Calu3 (cell line): Measurements from ENCODE around the gene TOP3A. TPM values are rescaled to one million over a fixed set of nuclear protein-coding genes. Genes with fewer than 3 reads are reported as not detected.
A peak's percentile ranks its signal among the peaks of the same experiment; 100 is the strongest.

Source experiments
- BruUV-seq: library from RNA; stranded (reverse); fragments of 400-500 nt; replicated peaks from 2 replicates; lab custom pipeline; 2021; lab: Mats Ljungman, UMichigan
- CTCF ChIA-PET: fragments of 300-600 bp; sonication (Branson Sonifier 250); formaldehyde crosslinking; loops from one replicate; lab custom pipeline; 2022; ENCODE audit warnings: antibody characterized with exemption; lab: Charles Lee
- DNase-seq: peaks from one replicate; pipeline ENCODE4 v3.0.0; 2022
- H3K27ac Mint-ChIP-seq: one replicate; pipeline ENCODE4 v1.8.0; 2022; ENCODE audit warnings: mixed read lengths; ENCODE audit not compliant: unreplicated experiment
- H3K27me3 Mint-ChIP-seq: one replicate; pipeline ENCODE4 v1.8.0; 2022; ENCODE audit warnings: mixed read lengths; ENCODE audit not compliant: unreplicated experiment
- H3K36me3 Mint-ChIP-seq: one replicate; pipeline ENCODE4 v1.8.0; 2022; ENCODE audit warnings: mild to moderate bottlenecking, moderate library complexity, mixed read lengths; ENCODE audit not compliant: insufficient read depth, unreplicated experiment
- H3K4me1 Mint-ChIP-seq: one replicate; pipeline ENCODE4 v1.8.0; 2022; ENCODE audit warnings: mild to moderate bottlenecking, low read depth, mixed read lengths; ENCODE audit not compliant: unreplicated experiment
- H3K4me3 Mint-ChIP-seq: one replicate; pipeline ENCODE4 v1.8.0; 2022; ENCODE audit warnings: mild to moderate bottlenecking, low read depth, moderate library complexity, mixed read lengths; ENCODE audit not compliant: unreplicated experiment
- H3K9me3 Mint-ChIP-seq: one replicate; pipeline ENCODE4 v1.8.0; 2022; ENCODE audit warnings: low read depth, mixed read lengths; ENCODE audit not compliant: unreplicated experiment
- CTCF ChIP-seq: fragments of 200-600 bp; IDR thresholded peaks from one replicate; pipeline ENCODE4 v1.8.0; 2022; ENCODE audit warnings: antibody characterized with exemption; ENCODE audit not compliant: unreplicated experiment
- intact Hi-C: fragments of 100-400 bp; cut with micrococcal nuclease; formaldehyde crosslinking; loops from one replicate; pipeline ENCODE4 v1.10.0; 2022; ENCODE audit not compliant: unreplicated experiment
- total RNA-seq: library from RNA; stranded (reverse); gene quantifications from 2 replicates; pipeline ENCODE4 v1.2.3, GENCODE V29; 2022

Gene TOP3A
- total RNA-seq, 1 experiment from 2014 or later, result 39.7 TPM

GRCh38 chr17:18319604-18320256, 4.9 kb upstream of the TOP3A start:
- BruUV-seq, result no TSS peak
- H3K27me3 Mint-ChIP-seq, result no peaks in the 10 kb centered on the region
- CTCF ChIA-PET, result no interaction called here
- DNase-seq, result no peak
- TF ChIP-seq CTCF, result no peak
- H3K9me3 Mint-ChIP-seq, result no peaks in the 10 kb centered on the region
- no peak overlapping the region for H3K27ac Mint-ChIP-seq
- H3K4me1 Mint-ChIP-seq, result peaks cover 8% of the 10 kb centered on the region
- intact Hi-C loops, result no loop called here
- H3K4me3 Mint-ChIP-seq, result no peak overlapping the region
- peaks cover 44% of the 10 kb centered on the region for H3K36me3 Mint-ChIP-seq

GRCh38 chr17:18318771-18319450, 4.1 kb upstream of the TOP3A start:
- H3K27ac Mint-ChIP-seq, result no peak overlapping the region
- no peak for TF ChIP-seq CTCF
- no peak for DNase-seq
- intact Hi-C loops, result no loop called here
- H3K4me3 Mint-ChIP-seq, result no peak overlapping the region
- peaks cover 8% of the 10 kb centered on the region for H3K4me1 Mint-ChIP-seq
- no peaks in the 10 kb centered on the region for H3K27me3 Mint-ChIP-seq
- H3K9me3 Mint-ChIP-seq, result no peaks in the 10 kb centered on the region
- BruUV-seq, result no TSS peak
- H3K36me3 Mint-ChIP-seq, result peaks cover 52% of the 10 kb centered on the region
- CTCF ChIA-PET, result no interaction called here

- H3K36me3 Mint-ChIP-seq, result peaks cover 50% of the 10 kb centered on the region
- no peak overlapping the region for H3K27ac Mint-ChIP-seq
- TF ChIP-seq CTCF, result no peak
- no peaks in the 10 kb centered on the region for H3K9me3 Mint-ChIP-seq
- H3K4me3 Mint-ChIP-seq, result no peak overlapping the region
- intact Hi-C loops, result no loop called here
- no TSS peak for BruUV-seq
- H3K27me3 Mint-ChIP-seq, result no peaks in the 10 kb centered on the region
- DNase-seq, result no peak
- CTCF ChIA-PET, result no interaction called here
- peaks cover 15% of the 10 kb centered on the region for H3K4me1 Mint-ChIP-seq
Observed at GRCh38 chr17:18318117-18318516, 3.3 kb upstream of the TOP3A start.

GRCh38 chr17:18315961-18316360, 1.2 kb upstream of the TOP3A start:
- no peak for DNase-seq
- Mint-ChIP-seq H3K27ac (peak overlapping the region; percentile 98), H3K9me3 (no peaks in the 10 kb centered on the region), H3K27me3 (no peaks in the 10 kb centered on the region), H3K4me1 (peaks cover 19% of the 10 kb centered on the region), H3K36me3 (peaks cover 46% of the 10 kb centered on the region), H3K4me3 (peak overlapping the region; percentile 92)
- CTCF ChIA-PET, result no interaction called here
- intact Hi-C loops, result no loop called here
- BruUV-seq, result no TSS peak
- no peak for TF ChIP-seq CTCF
